ENCODE data around the gene SECISBP2. TPM values are rescaled to one million over a fixed set of nuclear protein-coding genes. Genes with fewer than 3 reads are reported as not detected.

Gene SECISBP2
- total RNA-seq, 2 donors from 2014 or later, result 42.8 to 52.0 TPM

DNA sequence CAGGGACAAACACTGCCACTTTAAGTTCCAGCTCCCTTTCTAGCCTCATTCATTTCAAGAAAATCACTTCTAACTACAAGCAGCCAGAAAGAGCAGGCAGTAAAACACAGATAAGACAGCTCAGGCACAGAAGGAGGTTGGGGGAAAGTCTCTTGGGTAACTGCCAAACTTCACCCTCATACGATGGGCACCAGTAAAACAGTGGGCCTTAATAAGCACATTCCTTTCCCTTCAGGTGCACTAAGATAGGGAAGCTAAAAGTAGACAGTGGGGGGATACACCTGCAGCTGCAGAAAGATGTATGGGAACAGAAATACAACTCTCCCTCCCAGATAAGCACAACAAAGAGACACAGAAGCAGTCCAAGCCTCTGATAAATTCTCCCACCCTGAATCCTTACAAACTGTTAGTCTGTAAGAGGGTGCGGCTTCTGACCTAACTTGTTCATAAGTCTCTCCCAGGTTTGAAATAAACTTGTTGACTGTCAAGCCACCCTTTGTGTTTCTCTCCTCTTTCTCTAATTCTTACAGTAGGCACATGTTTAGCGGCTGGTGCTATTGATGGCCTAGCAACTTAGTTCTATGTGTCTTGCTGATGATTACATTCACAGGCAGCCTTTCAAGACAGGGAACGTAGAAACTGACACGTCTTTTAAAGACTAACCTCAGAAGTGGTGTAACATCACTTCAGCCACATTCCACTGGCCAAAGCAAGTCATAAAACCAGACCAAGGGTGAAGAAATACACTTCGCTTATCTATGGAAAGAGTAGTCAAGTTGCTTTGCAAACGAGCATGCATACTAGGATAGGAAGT, 14.1 kb upstream of the SECISBP2 start:
- Mint-ChIP-seq H3K27ac (no peak overlapping the region), H3K9me3 (no peaks in the 10 kb centered on the region), H3K36me3 (peaks cover 0 to 5% of the 10 kb centered on the region in 2 donors)
- ATAC-seq, result no peak
- DNase-seq (ENCODE audit: low spot score in 2 of 2), result no peak

DNA sequence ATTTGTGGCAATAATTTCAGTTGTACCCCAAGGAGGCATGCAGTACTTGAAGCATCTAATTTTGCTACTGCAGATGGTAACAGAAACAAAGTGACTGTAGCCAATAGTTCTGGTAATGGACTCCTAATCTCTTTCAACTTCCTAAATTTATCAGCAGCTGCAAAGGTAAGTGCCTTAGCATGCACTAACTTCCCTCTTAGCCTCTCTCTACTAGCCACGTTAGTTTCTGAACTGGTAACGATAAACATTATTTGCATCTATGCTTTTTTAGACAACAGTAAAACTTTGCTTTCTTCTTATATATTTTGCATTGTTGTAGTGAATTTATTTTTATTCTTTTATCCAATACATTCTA, 13.5 kb upstream of the SECISBP2 start:
- ATAC-seq (no peak), DNase-seq (ENCODE audit: low spot score in 2 of 2) (no peak)
- H3K9me3 Mint-ChIP-seq, result no peaks in the 10 kb centered on the region
- no peak overlapping the region for H3K27ac Mint-ChIP-seq
- H3K36me3 Mint-ChIP-seq, result peaks cover 0 to 5% of the 10 kb centered on the region in 2 donors

DNA sequence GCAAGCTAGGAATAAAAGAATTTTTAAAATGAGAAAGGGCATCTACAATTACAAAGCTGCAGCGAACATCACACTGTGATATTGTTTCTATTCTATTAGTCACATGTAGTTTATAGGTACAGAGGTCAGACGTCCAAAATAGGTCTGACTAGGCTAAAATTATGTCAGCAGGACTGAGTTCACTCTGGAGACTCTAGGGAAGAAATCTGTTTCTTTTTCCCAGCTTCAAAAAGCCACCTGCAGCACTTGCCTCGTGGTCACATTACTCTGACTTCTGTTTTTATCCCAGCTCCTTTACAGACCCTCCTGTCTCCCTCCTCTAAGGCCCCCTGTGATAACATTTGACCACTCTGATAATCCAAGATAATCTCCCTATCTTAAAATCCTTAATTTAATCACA, 12.4 kb upstream of the SECISBP2 start:
- ATAC-seq, result no peak
- H3K36me3 Mint-ChIP-seq, result peaks cover 0 to 5% of the 10 kb centered on the region in 2 donors
- DNase-seq (ENCODE audit: low spot score in 2 of 2), result no peak

DNA sequence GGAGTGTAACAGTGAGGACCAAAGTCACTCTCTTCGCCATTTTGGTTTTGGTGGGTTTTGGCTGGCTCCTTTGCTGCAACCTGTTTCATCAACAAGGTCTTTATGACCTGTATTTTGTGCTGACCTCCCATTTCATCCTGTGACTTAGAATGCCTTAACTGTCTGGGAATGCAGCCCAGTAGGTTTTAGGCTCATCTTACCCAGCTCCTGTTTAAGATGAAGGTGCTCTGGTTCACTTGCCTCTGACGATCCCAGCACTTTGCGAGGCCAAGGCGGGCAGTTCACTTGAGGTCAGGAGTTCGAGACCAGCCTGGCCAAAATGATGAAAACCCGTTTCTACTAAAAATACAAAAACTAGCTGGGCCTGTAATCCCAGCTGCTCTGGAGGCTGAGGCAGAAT, 9.1 kb upstream of the SECISBP2 start:
- Mint-ChIP-seq H3K9me3 (no peaks in the 10 kb centered on the region), H3K36me3 (peaks cover 19 to 29% of the 10 kb centered on the region in 2 donors)

More for the DNA sequence above, 12.4 kb upstream of the SECISBP2 start:
- peak overlapping the region in 1 of 2 donors; percentile 42 for H3K27ac Mint-ChIP-seq
- H3K9me3 Mint-ChIP-seq, result no peaks in the 10 kb centered on the region

DNA sequence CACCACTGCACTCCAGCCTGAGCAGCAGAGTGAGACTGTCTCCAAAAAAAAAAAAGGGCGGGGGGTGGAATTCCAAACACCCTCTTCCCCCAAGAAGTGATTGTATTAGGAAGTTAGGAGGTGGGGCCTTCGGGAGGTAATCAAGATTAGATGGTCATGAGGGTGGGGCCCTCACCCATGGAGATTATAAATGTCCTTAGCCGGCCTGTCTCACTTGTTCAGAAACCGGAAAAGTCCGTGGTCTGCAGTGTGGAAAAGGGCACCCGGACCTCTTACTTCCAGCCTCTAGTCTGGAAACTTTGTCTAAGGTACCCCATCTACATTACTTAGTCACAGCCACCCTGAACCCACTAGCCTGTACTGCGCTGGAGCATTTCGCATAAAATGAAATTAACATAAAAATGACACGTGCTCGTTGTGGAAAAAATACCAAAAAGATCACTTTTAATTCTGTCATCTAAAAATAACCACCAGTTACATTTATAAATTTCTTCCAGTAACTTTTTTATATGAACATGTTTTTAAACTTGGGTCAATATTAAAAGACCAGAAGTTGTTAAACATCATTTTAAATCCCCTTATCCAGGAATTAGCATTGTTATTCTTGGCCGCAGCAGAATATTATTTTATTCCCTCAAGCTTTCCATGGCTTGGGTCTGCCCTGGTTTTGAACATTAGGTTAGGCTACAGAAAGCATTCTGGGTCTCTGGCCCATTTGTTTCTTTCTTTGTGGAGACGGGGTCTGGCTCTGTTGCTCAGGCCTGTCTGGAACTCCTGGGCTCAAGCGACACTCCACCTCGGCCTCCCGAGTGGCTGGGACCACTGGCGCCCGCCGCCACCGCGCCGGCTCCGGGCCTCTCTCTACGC, 8.5 kb upstream of the SECISBP2 start:
- Mint-ChIP-seq H3K9me3 (no peaks in the 10 kb centered on the region), H3K27ac (peak overlapping the region; percentile 96 to 99), H3K36me3 (peaks cover 21 to 36% of the 10 kb centered on the region in 2 donors)
- no peak for ATAC-seq
- DNase-seq (ENCODE audit: low spot score in 2 of 2), result no peak

More for the DNA sequence above, 9.1 kb upstream of the SECISBP2 start:
- H3K27ac Mint-ChIP-seq, result peak overlapping the region; percentile 96 to 99
- no peak for DNase-seq (ENCODE audit: low spot score in 2 of 2)
- no peak for ATAC-seq

DNA sequence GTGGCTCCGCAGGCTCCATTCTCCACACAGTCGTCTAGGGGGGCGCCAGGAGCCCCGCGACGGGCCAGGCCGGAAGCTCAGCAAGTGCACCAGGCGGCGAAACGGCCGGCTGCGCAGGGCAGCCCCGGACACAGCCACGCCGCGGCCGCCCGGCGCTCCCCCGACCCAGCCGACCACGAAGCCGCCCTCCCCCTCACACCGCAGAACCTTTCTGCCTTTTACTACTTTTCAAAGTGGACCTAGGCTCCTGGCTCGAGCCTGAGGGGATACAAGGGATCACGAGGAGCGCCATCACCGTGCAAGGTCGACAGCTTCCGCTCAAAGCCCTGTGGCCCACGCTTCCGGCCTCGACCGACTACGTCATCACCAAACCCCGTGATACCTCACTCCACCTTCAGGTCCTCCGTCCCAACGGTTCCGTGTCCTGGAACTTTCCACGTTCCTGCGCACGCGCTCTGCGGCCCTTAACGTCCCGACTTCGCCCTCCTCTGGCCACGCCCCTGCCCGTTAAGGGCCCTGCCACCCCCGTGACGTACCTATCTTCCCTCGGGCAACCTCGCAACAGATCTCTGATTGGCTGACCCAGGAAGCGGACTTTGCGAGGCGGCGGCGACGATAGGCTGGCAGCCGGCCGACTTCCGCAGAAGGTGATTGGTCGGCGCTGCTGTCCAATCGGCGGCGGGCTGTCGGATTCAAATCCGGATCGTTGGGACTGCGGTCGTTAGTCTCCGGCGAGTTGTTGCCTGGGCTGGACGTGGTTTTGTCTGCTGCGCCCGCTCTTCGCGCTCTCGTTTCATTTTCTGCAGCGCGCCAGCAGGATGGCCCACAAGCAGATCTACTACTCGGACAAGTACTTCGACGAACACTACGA, 7.6 kb upstream of the SECISBP2 start, which contains the start of gene CKS2:
Gene CKS2 (plus strand): TSS at position 721 of the 871 bp plus-strand sequence. CDS start 98 bp downstream, at position 819.
- peak; percentile 91 to 93 for ATAC-seq
- peaks cover 21 to 40% of the 10 kb centered on the region in 2 donors for H3K36me3 Mint-ChIP-seq
- no peaks in the 10 kb centered on the region for H3K9me3 Mint-ChIP-seq
- peak; percentile 99 to 100 for DNase-seq (ENCODE audit: low spot score in 2 of 2)
- H3K27ac Mint-ChIP-seq, result peak within 1 kb of the TSS; percentile 99

DNA sequence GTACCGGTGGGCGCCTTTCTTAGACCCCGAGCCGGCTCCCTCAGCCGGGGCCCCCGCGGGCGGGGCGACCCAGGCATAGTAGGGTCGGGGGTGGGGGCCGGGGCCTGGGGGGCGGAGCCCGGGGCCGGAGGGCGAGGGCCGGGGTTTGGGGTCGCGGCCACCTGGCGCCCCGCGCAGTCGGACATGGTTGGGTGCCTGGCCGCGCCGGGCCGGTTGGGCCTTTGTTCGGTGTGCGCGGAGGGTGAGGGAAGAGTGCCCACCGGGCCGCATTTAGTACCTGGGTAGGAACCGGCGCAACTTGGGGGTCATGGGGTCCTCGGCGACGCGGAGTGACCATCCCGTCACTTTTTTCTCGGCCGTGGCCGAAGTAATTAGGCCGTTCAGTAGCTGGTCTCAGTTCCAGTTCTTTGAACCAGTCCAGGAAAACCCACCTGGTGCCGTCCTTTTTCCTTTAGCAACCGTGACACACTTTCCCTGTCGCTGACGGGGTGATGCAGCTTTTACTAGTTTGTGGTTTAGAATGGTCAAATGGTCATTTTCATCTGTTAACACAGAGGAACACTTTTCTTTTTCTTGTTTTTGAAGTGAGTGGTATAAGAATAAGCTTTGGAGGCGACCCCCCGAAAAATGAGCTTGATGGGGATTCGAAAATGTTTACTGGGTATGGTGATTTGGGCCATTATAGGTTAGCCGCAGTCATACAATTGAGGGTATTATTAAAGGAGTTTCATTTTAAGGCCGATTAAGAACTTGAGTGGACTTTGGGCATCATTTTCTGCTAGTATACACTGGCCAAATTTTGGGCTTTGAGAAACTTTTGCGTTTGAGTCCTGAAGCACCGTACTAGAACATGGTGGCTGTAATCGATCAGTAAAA, 6.7 kb upstream of the SECISBP2 start:
- DNase-seq (ENCODE audit: low spot score in 2 of 2) (peak; percentile 16 to 71), ATAC-seq (peak in 1 of 2 donors; percentile 2)
- Mint-ChIP-seq H3K9me3 (no peaks in the 10 kb centered on the region), H3K27ac (peak overlapping the region; percentile 99), H3K36me3 (peaks cover 24 to 45% of the 10 kb centered on the region in 2 donors)

DNA sequence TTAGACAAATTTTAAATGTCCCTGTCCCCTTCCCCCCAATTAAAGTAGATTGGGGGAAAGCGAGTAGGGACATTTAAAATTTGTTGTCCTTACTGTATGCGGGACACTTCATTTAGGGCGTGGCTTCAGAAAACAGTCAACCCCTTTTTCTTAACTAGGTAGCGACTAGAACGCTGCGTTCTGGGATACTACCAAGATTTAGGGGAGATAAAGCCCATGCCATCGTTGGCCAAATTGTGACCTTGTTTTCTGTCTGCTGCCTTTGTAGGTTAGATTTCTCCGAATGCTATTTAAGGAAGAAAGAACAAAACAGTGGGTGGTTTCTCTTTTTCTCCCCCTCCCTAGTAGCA, 6.1 kb upstream of the SECISBP2 start:
- DNase-seq (ENCODE audit: low spot score in 2 of 2) (peak in 1 of 2 donors; percentile 22), ATAC-seq (no peak)
- Mint-ChIP-seq H3K27ac (peak overlapping the region; percentile 87 to 99), H3K9me3 (no peaks in the 10 kb centered on the region), H3K36me3 (peaks cover 30 to 51% of the 10 kb centered on the region in 2 donors)

DNA sequence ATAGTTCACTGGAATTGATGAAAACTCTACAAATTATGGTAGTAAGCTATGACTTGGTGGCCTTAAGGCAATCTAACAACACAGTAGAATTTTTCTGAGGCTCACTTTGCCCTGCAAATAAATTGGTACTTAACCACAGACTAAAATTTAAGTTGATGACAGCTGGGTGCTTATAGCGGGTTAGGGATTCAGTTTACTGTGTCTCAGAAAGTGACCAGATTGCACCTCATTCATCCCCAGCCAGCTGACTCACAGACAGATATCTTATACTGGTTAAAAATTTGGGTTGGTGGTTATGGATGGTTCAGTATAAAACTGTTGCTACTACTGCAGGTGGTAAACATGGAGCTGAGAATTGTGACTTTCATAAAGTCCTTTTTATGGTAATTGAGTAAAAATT, 4.5 kb upstream of the SECISBP2 start:
- ATAC-seq, result no peak
- Mint-ChIP-seq H3K36me3 (peaks cover 43 to 57% of the 10 kb centered on the region in 2 donors), H3K27ac (peak overlapping the region in 1 of 2 donors; percentile 79), H3K9me3 (no peaks in the 10 kb centered on the region)
- DNase-seq (ENCODE audit: low spot score in 2 of 2), result no peak

DNA sequence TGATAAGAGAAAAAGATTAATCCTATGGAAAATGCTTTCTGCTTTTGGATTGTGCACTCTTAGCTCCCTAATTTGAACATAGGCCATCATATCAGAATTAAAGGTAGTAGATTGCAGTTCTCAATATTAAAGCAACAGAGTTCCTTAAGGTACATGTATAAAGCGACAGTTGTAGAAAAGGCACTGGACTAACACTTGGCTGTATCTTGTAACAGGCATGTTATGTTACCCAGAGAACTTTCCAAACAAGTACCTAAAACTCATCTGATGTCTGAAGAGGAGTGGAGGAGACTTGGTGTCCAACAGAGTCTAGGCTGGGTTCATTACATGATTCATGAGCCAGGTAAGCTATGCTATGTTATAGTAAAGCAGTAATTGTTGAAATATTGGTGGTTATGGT, 3.3 kb upstream of the SECISBP2 start:
- peak overlapping the region in 1 of 2 donors; percentile 36 for H3K27ac Mint-ChIP-seq
- DNase-seq (ENCODE audit: low spot score in 2 of 2) (no peak), ATAC-seq (no peak)
- H3K36me3 Mint-ChIP-seq, result peaks cover 53 to 57% of the 10 kb centered on the region in 2 donors
- no peaks in the 10 kb centered on the region for H3K9me3 Mint-ChIP-seq

DNA sequence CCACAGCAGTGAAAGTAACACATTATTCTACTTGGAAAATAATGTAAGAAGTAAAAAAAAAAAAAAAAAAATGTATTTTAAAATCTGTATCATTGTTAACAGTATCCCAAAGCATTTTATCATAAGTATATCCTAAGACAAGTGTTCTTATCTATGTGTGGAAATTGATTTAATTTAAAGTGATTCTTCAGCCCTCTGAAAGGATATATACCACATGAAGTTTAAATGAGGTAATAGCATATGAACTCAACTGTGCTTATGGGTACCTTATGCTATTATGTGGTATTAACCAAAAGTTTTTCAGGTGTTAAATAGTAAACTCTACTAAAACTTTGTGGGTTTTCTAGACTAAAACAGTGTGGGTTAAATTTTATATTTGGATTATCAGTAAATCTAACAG, 2.8 kb upstream of the SECISBP2 start:
- no peak for ATAC-seq
- DNase-seq (ENCODE audit: low spot score in 2 of 2), result no peak
- Mint-ChIP-seq H3K27ac (no peak overlapping the region), H3K36me3 (peaks cover 53 to 57% of the 10 kb centered on the region in 2 donors), H3K9me3 (no peaks in the 10 kb centered on the region)

DNA sequence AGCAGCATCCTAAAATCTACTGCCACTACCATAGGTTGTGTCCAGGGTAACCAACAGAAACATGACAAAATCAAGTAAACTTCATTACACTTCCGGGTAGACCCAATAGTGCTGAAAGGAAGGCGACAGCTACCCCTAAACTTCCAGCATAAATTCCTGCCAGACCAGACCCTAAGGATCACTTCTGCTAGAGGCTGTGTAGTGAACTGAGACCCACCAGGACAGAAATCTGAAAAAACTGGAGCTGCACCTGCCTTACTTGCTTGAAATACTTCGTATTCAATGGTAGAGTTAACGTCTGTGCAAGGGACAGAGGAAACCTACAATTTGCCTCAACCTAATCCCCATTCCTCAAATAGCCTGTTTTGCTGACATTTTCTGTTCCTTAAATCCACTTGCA, 1.0 kb upstream of the SECISBP2 start:
- Mint-ChIP-seq H3K9me3 (no peaks in the 10 kb centered on the region), H3K27ac (peak overlapping the region; percentile 93 to 95), H3K36me3 (peaks cover 46 to 62% of the 10 kb centered on the region in 2 donors)
- DNase-seq (ENCODE audit: low spot score in 2 of 2) (no peak), ATAC-seq (no peak)

DNA sequence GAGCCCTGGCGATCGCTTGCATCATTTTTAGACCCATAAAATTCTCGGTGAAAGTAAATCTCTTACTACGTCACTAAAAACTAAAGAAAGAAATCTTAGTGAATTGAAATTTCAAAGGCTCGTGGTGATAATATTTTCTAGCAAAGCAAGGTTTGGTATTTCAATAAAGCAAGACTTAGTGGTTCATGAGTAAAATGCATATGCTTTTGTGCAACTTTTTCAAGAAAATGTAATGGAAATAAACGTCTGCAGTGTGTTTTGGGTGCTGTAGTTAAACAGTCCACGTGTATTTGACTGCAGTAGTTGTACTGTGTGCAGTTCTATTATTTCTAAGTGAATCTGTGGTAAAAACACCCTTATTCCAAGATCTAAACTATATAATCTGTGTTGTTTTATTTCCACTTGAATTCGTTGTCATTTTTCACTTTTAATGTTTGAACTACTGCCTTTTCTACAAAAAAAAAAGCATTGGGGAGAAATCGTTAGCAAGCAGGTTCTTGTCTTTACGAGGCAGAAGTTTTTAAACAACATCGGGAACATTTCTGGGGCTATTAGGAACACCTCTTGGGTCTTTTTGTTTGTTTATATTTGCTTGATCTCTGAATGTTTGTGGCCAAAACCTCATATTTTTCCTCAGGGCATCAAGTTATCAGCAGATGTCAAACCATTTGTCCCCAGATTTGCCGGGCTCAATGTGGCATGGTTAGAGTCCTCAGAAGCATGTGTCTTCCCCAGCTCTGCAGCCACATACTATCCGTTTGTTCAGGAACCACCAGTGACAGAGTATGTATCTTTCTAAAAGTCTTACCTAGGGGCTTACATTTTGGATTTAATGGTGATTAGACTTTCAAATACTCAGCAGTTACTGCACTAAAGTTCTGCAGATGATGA, 960 bp downstream of the SECISBP2 start:
- H3K27ac Mint-ChIP-seq, result peak overlapping the region; percentile 93 to 99
- no peak for ATAC-seq
- DNase-seq (ENCODE audit: low spot score in 2 of 2), result no peak
- no peaks in the 10 kb centered on the region for H3K9me3 Mint-ChIP-seq
- H3K36me3 Mint-ChIP-seq, result peaks cover 40 to 49% of the 10 kb centered on the region in 2 donors

DNA sequence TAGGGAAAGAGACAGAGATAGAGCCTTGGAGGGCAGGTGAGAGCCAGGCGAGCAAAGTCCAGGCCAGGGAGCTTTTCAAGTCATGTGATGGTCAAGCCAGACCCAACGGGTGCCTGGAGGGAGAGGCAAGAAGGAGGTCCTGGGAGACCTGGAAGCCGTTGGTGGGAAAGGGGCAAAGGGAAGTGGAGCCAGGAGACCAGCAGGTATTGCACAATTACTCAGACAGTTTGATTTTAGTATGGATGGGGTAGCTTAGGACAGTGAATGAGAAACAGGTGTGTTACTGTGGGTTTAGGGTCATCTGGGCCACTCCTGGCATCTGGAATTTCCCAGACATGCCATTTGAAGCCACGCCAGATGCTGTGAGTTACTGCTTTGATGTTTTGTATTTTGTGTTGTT, 5.1 kb downstream of the SECISBP2 start:
- peaks cover 17 to 19% of the 10 kb centered on the region in 2 donors for H3K36me3 Mint-ChIP-seq
- no peak for ATAC-seq
- DNase-seq (ENCODE audit: low spot score in 2 of 2), result no peak
- peak overlapping the region; percentile 27 to 88 for H3K27ac Mint-ChIP-seq
- no peaks in the 10 kb centered on the region for H3K9me3 Mint-ChIP-seq

DNA sequence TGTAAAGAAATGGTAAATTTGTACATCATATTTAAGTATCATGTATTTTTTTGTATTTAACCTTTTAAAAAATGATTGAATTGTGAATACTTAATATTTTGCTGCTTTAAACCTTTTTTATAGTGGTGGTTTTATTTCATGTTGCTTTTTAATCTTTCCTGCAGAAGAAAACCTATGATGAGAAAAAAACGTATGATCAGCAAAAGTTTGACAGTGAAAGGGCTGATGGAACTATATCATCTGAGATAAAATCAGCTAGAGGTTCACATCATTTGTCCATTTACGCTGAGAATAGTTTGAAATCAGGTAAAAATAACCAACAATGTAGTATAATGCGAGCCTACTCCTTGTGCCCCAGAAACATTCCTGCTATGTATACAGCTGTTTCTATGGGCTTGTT, 7.4 kb downstream of the SECISBP2 start:
- DNase-seq (ENCODE audit: low spot score in 2 of 2) (no peak), ATAC-seq (no peak)
- H3K9me3 Mint-ChIP-seq, result no peaks in the 10 kb centered on the region
- no peak overlapping the region for H3K27ac Mint-ChIP-seq
- H3K36me3 Mint-ChIP-seq, result peaks cover 15 to 17% of the 10 kb centered on the region in 2 donors
